HUDEP-2 (cell line): Measurements from ENCODE around the gene VSTM4.
A peak's percentile ranks its signal among the peaks of the same experiment; 100 is the strongest.

Experiments used
- DNase-seq, 76 experiments: peaks; one replicate each; lab custom pipeline; 2025; ENCODE audit not compliant: unreplicated experiment in 76 of 76; lab: John Stamatoyannopoulos, UW

VSTM4 gene

GRCh38 chr10:49052069-49052468 is 63.3 kb downstream of the VSTM4 start:
- DNase-seq: no peak

GRCh38 chr10:49050906-49051305 is 64.4 kb downstream of the VSTM4 start:
- no peak for DNase-seq

- DNase-seq: no peak
Observed at GRCh38 chr10:49050366-49050765, 65.0 kb downstream of the VSTM4 start.

GRCh38 chr10:49049660-49050059 is 65.7 kb downstream of the VSTM4 start:
- no peak for DNase-seq

GRCh38 chr10:49047128-49047639 is 68.1 kb downstream of the VSTM4 start:
- no peak for DNase-seq

GRCh38 chr10:49044293-49045193 is 70.8 kb downstream of the VSTM4 start:
- no peak for DNase-seq

- no peak for DNase-seq
Observed at GRCh38 chr10:49040601-49041000, 74.7 kb downstream of the VSTM4 start.

GRCh38 chr10:49039409-49039808 is 75.9 kb downstream of the VSTM4 start:
- no peak for DNase-seq

- no peak for DNase-seq
Observed at GRCh38 chr10:49038711-49039110, 76.6 kb downstream of the VSTM4 start.

- DNase-seq: peak in 1 of 76 experiments; percentile 3
Observed at GRCh38 chr10:49037187-49037586, 78.1 kb downstream of the VSTM4 start.

GRCh38 chr10:49036638-49037037 is 78.7 kb downstream of the VSTM4 start:
- DNase-seq: no peak

GRCh38 chr10:49035920-49036319 is 79.4 kb downstream of the VSTM4 start:
- DNase-seq: no peak

- DNase-seq: no peak
Observed at GRCh38 chr10:49034925-49035324, 80.4 kb downstream of the VSTM4 start.

- DNase-seq: no peak
Observed at GRCh38 chr10:49033939-49034338, 81.4 kb downstream of the VSTM4 start.

GRCh38 chr10:49029666-49030065 is 85.7 kb downstream of the VSTM4 start:
- DNase-seq: no peak

- no peak for DNase-seq
Observed at GRCh38 chr10:49028639-49029038, 86.7 kb downstream of the VSTM4 start.

- no peak for DNase-seq
Observed at GRCh38 chr10:49025347-49025983, 89.9 kb downstream of the VSTM4 start.

- no peak for DNase-seq
Observed at GRCh38 chr10:49024484-49024883, 90.8 kb downstream of the VSTM4 start.

GRCh38 chr10:49023752-49024151 is 91.6 kb downstream of the VSTM4 start:
- DNase-seq: no peak

- no peak for DNase-seq
Observed at GRCh38 chr10:49023071-49023470, 92.3 kb downstream of the VSTM4 start.

GRCh38 chr10:49021685-49022084 is 93.6 kb downstream of the VSTM4 start:
- DNase-seq: no peak

GRCh38 chr10:49015700-49016099 is 99.6 kb downstream of the VSTM4 start:
- DNase-seq: no peak
